ENCODE data around the gene CCDC116.

Gene CCDC116

GRCh38 chr22:21666786-21667185, 34.2 kb downstream of the CCDC116 start:
- peak overlapping the region; percentile 87 to 94 for H3K27ac ChIP-seq
- no peak for DNase-seq
- intact Hi-C loops (cut with DNase I; ENCODE audit: low total_unique reads) = no loop called here

GRCh38 chr22:21669026-21669425, 36.5 kb downstream of the CCDC116 start:
- Histone ChIP-seq H3K9me3 (no peaks in the 10 kb centered on the region), H3K27me3 (no peaks in the 10 kb centered on the region), H3K4me1 (peaks cover 0 to 15% (median 9%) of the 10 kb centered on the region in 4 donors), H3K36me3 (peaks cover 34 to 46% (median 42%) of the 10 kb centered on the region in 3 donors), H3K27ac (no peak overlapping the region), H3K4me3 (no peak overlapping the region)
- no peak for TF ChIP-seq CTCF (IDR thresholded peaks at IDR 0.05)
- intact Hi-C loops (cut with DNase I; ENCODE audit: low total_unique reads) = no loop called here
- no peak for DNase-seq

More at GRCh38 chr22:21666786-21667185, 34.2 kb downstream of the CCDC116 start:
- Histone ChIP-seq H3K36me3 (peaks cover 14 to 24% (median 19%) of the 10 kb centered on the region in 3 donors), H3K9me3 (no peaks in the 10 kb centered on the region), H3K4me3 (peak overlapping the region; percentile 67 to 95), H3K4me1 (peaks cover 0 to 15% (median 9%) of the 10 kb centered on the region in 4 donors), H3K27me3 (no peaks in the 10 kb centered on the region)
- TF ChIP-seq CTCF (IDR thresholded peaks at IDR 0.05) = no peak

GRCh38 chr22:21672107-21672629, 39.6 kb downstream of the CCDC116 start:
- Histone ChIP-seq H3K4me1 (peaks cover 0 to 4% (median 1%) of the 10 kb centered on the region in 4 donors), H3K9me3 (no peaks in the 10 kb centered on the region), H3K4me3 (no peak overlapping the region), H3K27ac (no peak overlapping the region), H3K27me3 (no peaks in the 10 kb centered on the region), H3K36me3 (peaks cover 47 to 74% (median 61%) of the 10 kb centered on the region in 3 donors)
- intact Hi-C loops (cut with DNase I; ENCODE audit: low total_unique reads) = no loop called here
- DNase-seq = no peak
- no peak for TF ChIP-seq CTCF (IDR thresholded peaks at IDR 0.05)

- Histone ChIP-seq H3K27ac (no peak overlapping the region), H3K9me3 (no peaks in the 10 kb centered on the region), H3K36me3 (peaks cover 47 to 88% (median 61%) of the 10 kb centered on the region in 3 donors), H3K27me3 (no peaks in the 10 kb centered on the region), H3K4me1 (no peaks in the 10 kb centered on the region), H3K4me3 (no peak overlapping the region)
- intact Hi-C loops (cut with DNase I; ENCODE audit: low total_unique reads) = no loop called here
- no peak for TF ChIP-seq CTCF (IDR thresholded peaks at IDR 0.05)
- no peak for DNase-seq
Measured at GRCh38 chr22:21673534-21674321, 41.2 kb downstream of the CCDC116 start.

GRCh38 chr22:21674638-21675245, 42.2 kb downstream of the CCDC116 start:
- H3K4me1 ChIP-seq = no peaks in the 10 kb centered on the region
- H3K4me3 ChIP-seq = no peak overlapping the region
- no peaks in the 10 kb centered on the region for H3K27me3 ChIP-seq
- intact Hi-C loops (cut with DNase I; ENCODE audit: low total_unique reads) = no loop called here
- DNase-seq = no peak
- no peak for TF ChIP-seq CTCF (IDR thresholded peaks at IDR 0.05)
- H3K9me3 ChIP-seq = no peaks in the 10 kb centered on the region
- no peak overlapping the region for H3K27ac ChIP-seq
- H3K36me3 ChIP-seq = peaks cover 47 to 85% (median 54%) of the 10 kb centered on the region in 3 donors
